HG03575 (cell line): ENCODE results near the gene OSCP1.

ENCODE experiments used
- ATAC-seq: cut with Tn5 transposase; IDR thresholded peaks from one replicate; pipeline ENCODE4 v1.9.1; 2021; ENCODE audit not compliant: unreplicated experiment, insufficient number of reproducible peaks, low FRiP score; ENCODE audit errors: extremely low read depth

Gene OSCP1

DNA sequence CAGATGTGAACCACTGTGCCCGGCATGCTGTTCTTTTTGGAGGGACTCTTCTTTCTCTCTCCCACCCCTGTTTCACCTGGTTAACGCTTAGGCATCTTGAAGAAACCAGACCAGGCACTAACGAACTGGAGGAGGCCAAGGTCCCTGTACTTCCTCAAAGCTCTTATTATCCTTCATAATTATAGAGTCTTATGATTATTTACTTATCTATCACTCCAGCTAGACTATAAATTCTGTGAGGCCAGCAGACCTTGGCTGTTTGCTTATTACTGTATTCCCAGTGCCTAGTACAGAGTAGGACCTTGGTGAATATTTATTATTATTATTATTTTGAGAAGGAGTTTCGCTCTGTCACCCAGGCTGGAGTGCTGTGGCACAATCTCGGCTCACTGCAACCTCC lies 26.7 kb upstream of the OSCP1 start:
- no peak for ATAC-seq

DNA sequence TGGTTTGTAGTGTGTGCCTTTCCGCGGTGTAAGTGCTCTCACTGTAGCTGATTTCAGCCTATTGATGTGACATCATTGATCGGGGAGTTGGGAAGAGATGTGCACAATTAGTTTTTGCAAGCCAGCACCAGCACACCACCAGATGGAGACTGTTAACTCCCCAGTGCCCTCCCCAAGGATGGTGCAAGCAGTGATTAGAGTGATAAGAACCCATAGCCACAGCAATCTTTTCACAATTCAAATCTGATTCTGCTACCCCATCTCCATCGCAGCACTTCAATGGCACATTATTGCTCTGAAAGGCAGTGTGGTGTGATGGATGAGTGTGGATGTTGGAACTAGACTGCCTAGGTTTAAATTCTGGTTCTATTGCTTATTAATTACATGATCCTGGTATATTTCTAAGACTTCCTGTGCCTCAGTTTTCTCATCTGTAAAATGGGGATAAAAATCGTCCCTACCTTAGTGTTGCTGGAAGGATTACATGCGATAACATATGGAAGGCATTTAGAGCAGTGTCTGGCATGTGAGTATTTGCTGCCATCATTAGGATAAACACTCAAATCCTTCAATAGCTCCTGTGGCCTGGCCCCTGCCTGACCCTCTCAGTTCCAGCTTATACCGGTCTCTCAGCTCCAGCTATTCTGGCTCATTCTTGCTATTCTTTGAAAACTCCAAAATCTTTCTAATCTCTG lies 25.8 kb upstream of the OSCP1 start:
- no peak for ATAC-seq

DNA sequence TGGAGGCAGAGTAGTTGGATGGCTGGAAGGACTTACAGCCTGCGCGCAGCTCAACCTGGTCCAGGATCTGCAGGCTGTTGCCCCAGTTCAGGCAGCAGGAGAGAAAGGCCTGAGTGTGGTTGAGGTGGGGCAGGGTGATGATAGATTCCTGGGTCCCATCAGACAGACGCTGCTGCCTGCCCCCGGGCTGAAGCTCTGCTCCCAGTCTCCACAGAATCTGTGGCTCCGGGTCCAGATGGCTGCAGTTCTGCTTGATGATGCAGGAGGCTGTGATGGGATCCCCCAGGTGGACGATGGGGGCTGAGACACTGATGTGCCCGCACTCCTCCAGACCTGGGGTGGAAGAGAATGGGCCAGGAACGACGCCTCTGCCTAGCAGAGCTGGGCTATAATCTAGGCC lies 25.1 kb upstream of the OSCP1 start:
- no peak for ATAC-seq

DNA sequence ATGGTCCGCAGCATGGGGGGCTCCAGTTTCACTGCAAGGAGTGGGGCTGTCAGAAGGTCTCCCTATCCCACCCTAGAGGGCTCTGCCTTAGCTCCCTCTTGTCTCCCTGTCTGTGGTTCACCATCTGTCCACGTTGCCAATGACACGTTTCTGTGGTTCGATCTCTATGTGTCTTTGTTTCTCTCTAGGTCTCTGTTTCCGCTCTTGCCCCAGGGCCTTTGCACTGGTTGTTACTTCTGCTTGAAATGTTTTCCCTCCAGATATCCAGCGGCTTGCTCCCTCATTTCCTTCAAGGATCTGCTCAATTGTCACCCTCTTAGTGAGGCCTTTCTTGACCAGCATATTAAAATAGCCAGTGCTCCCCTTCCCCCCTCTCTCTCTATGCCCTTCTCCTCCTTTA lies 22.4 kb upstream of the OSCP1 start:
- ATAC-seq: no peak

DNA sequence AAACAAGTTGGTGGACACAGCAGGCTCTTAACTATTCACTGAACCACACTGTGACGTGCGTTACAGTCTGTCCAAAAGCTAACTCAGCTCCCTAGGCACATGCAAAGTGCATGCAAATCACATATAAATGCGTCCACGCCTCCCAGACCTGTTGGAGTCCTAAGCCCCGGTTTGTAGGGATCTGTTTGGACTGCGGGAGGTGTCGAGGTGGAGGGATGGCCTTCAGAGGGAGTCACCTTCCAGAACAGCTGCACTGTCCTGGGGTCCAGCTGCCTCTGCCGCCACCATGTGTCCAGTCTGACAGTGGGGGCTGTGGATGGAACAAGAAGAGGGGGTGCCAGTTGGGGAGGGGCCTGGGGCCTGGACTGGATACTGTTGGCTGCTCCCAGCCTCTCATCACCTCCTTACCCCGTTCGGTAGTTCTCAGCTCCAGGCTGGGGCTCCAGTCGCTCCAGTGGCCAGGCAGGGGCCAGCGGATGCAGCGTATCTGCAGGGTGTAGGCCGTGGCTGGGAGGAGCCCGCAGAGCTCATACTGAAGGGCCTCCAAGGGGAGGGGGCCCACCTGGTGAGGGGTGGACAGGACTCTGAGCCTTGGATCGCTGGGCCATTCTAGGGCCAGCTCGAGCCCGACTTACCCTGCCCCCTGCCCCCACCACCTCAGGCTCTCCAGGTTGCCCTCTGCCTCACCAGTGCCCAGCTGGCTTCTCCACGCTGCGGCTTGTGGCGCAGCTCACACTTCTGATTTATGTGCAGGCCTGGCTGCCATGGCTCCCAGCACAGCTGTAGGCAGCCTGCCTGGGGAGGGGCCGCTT lies 21.8 kb upstream of the OSCP1 start:
- ATAC-seq: no peak

DNA sequence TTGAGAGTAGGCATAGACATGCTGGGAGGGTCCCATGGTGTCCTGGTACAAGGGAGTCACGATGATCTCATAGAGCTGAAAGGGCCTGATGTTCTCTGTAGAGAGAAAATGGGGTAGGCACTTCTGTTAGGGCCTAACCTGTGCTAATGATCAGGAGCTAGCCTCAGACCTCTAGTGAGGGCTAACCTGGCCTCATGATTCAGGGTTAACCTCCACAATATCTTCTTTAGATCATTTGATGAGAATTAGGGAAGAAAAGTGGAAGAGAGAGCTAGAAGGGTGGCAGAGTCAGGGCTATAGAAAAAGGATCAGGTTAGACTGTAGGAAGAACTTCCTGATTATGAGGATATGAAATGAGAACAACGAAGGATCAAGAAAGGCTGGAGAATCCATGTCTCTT lies 18.9 kb upstream of the OSCP1 start:
- no peak for ATAC-seq

DNA sequence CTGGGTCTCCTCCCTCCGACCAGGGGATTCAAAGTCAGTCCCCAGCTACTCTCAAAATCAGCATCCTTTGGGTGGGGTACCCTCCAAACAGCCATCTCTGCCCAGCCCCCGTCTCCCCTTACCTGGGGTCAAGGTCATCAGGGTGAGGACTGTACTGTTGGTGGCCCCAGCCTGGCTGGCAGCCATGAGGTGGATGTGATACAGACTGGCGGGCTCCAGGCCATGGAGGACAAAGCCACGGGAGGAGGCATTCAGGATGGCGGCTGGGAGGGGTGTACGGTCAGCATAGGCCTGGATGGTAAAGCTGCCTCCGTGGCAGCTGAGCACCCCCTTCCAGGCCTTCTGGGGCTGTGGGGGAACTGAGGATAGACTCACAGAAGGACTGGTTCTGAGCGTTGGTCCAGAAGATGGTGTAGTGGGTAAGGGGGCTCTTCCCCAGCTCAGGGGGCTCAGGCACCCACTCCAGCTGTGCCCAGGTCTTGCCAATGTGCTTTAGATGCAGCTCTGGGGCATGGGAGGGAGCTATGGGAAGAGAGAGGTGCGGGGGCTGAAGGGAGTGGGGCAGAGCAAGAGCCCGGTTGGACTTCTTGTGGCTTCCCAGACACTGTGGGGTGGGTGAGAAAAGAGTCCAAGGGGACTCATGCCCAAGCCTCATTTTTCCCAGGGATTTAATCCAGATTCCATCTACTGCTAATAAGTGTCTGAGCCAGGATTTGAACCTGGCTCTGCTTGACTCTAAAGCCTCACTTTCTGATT lies 17.6 kb upstream of the OSCP1 start:
- no peak for ATAC-seq

DNA sequence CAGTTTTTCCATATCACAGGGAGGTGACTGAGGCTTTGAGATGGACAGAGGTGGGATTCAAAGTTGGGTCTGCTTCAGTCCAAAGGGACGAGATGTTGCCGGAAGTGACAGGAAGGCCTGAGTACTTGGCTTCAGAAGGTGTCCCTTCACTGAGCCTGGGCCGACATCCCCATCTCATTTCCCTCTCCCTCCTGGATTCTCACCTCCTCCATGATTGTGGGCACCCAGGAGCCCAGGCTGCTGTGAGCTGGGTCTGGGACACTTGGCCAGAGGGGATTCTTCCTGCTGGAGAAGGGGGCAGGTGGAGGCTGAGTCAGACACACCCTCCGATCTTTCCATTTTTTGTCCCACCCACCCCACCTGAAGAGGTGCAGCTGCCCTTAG lies 16.8 kb upstream of the OSCP1 start:
- no peak for ATAC-seq

DNA sequence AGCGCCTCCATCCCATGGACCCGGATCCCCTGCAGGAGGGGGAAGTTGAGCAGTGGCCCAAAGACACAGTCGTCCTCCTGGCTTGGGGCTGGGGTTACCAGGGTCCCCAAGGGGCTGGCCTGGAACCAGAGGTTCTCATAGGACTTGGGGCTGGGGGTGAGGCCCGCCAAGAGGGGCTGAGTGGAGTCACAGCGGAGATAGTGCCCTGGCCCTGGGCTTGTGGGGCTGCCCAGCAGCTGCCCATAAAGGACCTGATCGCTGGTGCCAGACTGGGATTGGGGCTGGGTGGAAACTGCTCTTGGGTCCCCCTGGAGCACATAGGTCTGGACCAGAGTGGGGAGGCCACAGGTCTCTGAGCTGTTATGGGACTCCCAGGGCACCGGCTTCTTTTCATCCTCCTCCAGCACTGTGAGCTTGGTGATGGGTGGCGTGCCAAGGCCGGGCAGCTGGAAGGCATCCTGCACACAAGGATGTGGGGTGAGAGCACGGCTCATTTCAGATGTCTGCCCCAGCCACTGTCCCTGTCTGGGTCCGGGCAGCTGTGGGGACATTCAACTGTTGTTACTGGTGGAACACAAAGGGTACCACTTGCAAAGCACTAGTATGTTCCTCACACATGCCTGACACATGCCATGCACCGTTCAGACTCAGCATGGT lies 16.2 kb upstream of the OSCP1 start:
- no peak for ATAC-seq

DNA sequence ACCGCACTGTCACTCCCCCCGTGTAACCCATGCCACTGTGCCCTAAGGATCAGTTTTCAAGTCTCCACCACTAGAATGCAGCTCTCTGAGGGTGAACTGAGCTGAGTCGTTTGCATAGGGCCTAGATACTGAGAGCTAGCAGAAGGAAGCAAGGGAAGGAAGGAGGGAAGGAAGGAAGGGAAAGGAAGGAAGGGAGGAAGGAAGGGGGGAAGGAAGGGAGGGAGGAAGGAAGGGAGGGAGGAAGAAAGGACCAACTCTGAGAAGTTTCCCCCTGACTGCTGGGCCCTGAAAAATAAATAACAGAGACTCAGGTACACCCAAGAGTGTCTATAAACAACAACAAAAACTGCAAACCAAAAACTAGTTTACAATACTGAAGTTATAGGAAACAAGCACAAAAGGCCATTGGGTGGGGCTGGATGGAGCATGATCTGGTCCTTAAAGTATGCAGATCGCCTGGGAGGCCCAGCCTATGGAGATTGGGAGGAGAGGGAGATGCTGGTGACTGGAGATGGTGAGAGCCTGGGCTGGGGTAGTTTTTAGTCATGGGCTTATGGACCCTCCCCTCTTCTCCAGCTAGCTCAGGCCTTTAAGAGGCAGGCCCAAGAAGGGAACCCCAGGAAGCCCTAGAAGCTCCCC lies 15.6 kb upstream of the OSCP1 start:
- no peak for ATAC-seq

DNA sequence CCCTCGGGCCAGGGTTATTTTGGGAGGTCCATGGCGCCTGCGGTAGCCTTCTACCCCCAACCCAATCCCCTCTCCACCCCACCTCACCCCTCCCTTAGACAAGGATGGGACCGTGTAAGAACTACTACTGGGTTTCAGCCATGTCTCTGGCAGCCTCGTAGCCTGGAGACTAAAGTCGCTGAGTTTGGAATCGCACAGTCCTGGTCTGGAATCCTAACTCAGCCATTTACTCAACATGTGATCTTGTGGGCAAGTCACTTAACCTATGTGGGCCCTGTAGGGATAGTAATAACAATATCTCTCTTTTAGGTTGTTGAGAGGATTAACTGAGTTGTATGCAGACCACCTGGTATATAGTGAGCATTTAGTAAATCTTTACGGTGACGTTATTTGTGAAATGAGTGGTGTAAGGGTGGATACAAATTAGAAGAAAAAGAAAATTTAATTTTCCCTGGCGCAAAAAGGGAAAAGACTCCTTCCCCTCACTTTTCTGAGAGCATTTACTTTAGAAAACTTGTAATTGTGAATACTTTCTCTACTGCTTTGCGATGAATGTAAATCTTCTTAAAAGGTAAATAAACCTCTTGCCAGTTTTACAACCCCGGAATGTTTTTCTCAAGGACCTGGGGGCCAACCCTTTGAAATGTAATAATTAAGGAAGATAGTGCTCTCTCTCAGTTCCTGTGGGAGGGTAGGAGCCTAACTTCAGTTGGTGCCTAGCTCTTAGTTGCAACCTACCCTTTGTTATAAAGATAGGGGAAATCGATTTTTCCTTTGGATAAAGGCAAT lies 14.5 kb upstream of the OSCP1 start:
- ATAC-seq: no peak

DNA sequence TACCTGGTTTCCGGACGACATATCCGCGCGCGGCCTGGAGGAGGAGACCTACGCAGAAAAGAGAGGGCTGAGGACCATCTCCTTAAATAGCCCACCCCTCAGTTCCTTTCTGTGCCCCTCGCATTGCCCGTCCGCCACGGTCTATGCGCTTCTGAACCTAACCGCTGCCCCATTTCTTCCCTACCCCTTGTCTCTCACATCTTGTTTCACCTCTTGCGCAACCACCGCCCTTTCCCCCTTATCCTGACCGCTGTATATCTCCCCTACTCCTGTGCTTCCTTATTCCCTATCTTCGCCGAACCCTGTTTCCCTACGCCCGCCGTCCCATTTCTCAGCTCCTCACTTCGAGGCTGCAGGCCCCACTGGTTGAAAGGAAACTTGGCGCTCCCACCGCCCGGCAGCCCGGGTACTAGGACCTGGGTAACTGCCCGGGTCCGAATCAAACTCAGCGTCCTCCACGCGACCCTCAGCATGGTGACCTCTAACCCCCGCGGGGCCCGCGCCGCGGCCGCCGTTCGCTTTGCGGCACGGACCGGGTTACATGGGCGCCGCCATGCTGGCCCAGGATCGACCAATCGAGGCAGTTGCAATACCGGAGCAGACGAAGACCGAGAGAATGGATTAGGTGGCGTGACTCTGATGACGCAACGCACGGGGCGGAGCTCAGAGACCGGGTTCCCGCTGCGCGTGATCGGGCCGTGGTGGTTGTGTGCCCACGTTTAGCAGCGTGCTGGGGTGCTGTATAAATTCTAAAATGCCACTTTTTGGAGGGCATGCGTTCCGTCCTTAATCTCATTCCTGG lies 13.8 kb upstream of the OSCP1 start, which contains the start of gene MRPS15:
TSS of gene MRPS15 (minus strand) at position 582 of the 802 bp plus-strand sequence. CDS start at position 473, 109 bp downstream.
- ATAC-seq: peak; percentile 85

DNA sequence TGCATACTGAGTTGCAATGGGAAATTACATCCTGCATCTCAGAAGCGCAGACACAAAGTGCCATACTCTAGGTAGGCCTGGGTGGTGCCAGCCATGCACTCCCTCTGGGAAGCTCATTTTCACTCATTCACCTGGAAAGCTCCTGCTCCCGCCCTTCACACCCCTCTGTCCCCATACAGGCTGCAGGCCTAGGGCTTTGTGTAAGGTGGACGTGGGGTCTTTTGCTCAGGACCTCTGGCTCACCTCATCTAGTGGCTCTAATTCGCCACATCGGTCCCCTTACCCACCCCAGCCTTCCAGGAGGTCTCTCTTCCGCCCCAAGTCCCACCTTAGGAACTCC lies 13.2 kb upstream of the OSCP1 start:
- no peak for ATAC-seq

DNA sequence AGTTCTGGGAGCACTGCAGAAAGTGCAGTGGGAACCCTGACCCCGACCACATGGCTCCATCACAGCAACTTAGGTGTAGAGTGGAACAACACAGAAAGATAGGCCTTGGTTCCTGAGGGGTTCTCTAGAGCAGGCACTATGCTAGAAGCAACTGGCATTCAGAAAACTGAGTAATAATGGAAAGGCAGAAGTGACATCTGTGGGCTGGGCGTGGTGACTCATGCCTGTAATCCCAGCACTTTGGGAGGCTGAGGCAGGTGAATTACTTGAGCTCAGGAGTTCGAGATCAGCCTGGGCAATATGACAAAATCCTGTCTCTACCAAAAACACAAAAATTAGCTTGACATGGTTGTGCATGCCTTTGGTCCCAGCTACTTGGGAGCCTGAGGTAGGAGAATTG lies 8.7 kb upstream of the OSCP1 start:
- no peak for ATAC-seq

DNA sequence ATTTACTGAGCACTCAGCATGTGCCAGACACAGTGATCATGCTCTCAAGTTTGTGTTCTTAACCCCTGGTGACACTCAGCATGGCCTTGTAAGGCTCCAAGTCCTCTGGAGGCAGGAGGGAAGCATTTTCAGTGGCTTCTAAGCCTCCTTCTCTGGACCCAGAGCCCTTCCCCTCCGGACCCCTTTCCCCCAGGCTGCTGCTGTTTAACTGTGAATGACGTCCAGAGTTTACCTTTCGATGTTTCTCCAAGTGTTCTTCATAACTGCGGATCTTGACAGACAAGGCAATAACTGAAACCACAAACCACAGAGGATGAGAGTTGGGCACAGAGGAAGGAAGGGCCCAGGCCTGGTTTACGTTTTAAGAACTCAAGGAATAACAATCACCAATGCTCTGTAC lies 7.4 kb upstream of the OSCP1 start:
- no peak for ATAC-seq

DNA sequence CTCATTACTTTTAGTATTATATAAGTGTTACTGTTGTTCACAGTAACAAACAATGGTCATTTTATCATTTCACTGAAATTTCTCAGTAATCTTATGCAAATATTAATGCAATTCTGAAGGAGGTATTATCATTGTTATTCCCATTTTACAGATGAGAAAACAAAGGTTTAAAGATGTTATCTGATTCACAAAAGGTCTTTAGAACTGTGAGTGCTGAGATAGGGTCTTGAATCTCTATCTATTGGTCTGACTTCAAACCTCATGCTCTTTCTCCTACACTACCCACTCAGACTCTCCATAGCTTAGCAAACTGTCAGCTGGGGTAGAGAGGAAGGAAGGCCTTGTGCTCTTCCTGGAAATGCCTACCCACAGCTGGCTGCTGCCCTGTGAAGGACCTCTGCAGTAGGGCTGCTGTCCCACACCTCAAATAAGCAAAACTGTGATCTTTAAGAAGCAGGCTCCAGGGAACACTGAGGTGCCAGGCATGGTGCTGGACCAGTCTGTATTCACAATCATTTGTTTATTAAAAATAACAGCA lies 6.2 kb upstream of the OSCP1 start:
- no peak for ATAC-seq

DNA sequence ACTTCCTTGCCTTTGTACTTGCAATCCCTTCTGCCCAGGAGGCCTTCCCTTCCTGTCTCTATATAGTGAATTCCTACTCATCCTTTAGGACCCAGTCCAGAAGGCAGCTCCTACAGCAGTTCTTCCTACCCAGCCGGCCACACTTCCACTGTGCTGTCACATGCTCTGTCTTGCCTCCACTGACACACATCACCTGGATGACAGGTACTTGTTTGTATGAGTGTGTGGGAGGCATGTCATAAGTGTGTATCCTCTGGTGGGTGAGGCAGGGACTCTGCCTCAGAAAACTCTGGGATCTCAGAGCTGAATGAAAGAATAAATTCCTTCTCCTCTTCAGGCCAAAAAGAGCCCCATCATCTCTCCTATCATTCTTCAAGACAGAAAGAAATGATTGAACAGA lies 5.1 kb upstream of the OSCP1 start:
- no peak for ATAC-seq
